GM19372 (cell line): ENCODE results near the gene GFPT1.
A peak's percentile ranks its signal among the peaks of the same experiment; 100 is the strongest.
"Not testable (repeated sequence)": the region's sequence is repeated elsewhere in the genome, so short reads cannot be mapped to it uniquely, and the experiment has no call there.

ENCODE experiments used
- ATAC-seq: cut with Tn5 transposase; IDR thresholded peaks from one replicate; pipeline ENCODE4 v1.9.1; 2021; ENCODE audit warnings: mild to moderate bottlenecking, low read depth, moderate library complexity; ENCODE audit not compliant: unreplicated experiment

Gene GFPT1

DNA sequence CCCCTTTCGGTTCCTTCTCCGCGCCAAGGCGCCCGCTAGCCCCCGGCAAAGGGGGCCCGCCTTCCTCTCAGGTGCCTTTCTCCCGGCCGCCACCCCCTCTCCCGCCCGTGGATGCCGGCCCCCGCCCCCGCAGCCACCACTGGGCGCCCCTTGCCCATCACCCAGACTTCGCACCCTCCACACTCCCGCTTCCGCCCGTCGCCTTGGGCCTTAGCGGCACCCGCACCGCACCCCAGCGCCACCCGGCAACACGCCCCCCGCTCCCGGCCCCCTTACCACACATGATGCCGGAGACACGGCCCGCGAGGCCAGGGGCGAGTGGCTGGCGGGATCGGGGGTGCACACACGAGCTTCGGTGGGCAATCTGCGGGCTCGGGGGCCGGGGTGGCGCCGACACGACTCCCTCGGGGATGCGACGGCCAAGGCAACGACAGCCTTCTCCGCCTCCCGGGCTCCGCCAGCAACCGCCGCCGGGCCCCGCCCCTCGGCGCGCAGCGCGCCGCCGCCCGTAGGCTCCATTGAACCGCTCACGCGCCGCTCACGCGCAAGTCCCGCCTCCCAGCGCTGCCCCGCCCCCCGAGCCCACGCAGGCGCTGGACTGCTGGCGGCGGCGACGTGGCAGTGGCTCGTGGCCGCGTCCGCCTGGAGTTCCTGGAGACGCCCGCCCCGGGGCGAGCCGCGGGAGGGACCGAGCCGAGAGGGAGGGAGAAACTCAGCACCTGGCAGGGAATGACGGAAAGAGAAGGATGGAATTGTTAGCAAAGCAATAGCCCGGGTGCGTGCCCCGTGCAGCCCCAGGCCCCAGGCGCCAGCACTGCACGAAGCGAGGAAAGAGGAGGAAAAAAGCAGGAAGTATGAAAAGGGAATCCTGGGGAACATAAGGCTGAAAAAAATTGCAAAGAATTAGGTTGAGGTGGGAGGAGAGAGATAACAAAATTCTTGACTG, at the start of gene GFPT1:
GFPT1 (minus strand) TSS at position 439 of the 946 bp plus-strand sequence; CDS start at position 283, 156 bp downstream.
- peak; percentile 84 for ATAC-seq

GRCh38 chr2:69436596-69436937, 49.5 kb upstream of the GFPT1 start:
- ATAC-seq = peak; percentile 1

DNA sequence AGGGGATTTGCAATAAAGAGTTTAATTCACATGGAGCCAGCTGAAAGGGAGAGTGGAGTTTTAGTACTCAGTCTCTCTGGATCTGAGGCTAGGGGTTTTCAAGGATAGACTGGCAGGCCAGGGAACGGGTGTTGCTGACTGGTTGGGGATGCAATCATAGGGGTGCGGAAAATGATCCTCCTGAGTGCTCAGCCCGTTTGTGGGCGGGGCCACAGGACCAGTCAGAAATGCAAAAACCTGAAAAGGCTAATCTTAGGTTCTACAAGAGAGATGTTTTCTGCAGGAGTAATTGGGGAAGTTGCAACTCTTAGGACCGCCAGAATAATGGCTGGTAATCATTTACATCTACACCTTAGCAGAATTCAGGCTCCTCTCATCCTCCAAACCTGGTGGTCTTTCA, 47.7 kb upstream of the GFPT1 start:
- no peak for ATAC-seq

GRCh38 chr2:69429491-69430183, 42.6 kb upstream of the GFPT1 start:
- no peak for ATAC-seq

GRCh38 chr2:69428981-69429380, 42.0 kb upstream of the GFPT1 start:
- no peak for ATAC-seq

GRCh38 chr2:69424419-69424818, 37.4 kb upstream of the GFPT1 start:
- no peak for ATAC-seq

GRCh38 chr2:69422198-69422597, 35.2 kb upstream of the GFPT1 start:
- ATAC-seq = no peak

DNA sequence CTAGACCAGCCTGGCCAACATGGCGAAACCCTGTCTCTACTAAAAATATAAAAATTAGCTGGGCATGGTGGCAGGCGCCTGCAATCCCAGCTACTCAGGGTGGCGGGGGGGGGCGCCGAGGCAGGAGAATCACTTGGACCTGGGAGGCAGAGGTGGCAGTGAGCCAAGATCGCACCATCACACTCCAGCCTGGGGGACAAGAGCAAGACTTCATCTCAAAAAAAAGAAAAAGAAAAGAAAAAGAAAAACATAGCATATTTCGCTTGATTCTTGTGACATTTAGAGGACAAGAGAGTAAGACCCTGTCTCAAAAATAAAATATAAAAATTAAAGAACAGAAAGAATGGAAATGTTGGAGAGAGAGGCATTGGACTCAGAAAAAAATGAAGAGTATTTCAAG, 32.1 kb upstream of the GFPT1 start:
- ATAC-seq = not testable (repeated sequence)

- ATAC-seq = no peak
Measured at GRCh38 chr2:69416147-69416546, 29.1 kb upstream of the GFPT1 start.

DNA sequence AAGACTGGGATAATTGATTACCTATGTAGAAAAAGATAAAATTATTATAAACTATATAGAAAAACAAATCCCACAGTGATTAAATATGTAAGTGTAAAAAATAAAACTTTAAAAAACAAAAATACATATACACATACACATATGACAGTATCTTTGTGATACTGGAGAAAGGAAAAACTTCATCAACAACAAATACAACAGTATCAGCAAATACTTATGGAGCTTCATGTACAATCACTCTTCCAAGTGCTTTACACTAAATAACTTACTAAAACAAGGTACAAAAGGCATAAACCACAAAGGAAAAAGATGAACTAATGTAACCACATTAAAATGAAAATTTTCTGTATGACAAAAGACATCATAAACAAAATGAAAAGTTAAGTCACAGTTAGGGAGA, 24.1 kb upstream of the GFPT1 start:
- no peak for ATAC-seq

- no peak for ATAC-seq
Measured at GRCh38 chr2:69405306-69405705, 18.3 kb upstream of the GFPT1 start.

- ATAC-seq = no peak
Measured at GRCh38 chr2:69400121-69400520, 13.1 kb upstream of the GFPT1 start.

DNA sequence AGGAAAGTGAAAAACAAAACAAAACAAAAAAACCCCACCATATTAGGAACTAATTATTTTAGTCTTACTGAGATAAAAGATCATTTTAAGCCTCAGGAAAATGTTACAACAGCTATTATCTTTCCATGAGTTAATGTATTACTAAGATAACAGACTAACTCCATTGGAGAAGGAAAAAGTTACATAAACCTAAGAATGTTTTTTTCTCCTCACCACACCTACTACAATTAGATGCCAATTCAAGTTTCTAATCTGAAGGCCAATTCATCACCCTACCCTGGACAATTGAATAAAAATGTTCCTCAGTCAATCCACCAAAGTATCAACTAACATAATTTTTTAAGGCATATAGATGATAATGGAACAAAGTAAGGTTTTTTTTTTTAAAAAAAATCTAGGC, 10.2 kb upstream of the GFPT1 start:
- no peak for ATAC-seq

- no peak for ATAC-seq
Measured at GRCh38 chr2:69395866-69396265, 8.8 kb upstream of the GFPT1 start.

- no peak for ATAC-seq
Measured at GRCh38 chr2:69393963-69394362, 6.9 kb upstream of the GFPT1 start.

DNA sequence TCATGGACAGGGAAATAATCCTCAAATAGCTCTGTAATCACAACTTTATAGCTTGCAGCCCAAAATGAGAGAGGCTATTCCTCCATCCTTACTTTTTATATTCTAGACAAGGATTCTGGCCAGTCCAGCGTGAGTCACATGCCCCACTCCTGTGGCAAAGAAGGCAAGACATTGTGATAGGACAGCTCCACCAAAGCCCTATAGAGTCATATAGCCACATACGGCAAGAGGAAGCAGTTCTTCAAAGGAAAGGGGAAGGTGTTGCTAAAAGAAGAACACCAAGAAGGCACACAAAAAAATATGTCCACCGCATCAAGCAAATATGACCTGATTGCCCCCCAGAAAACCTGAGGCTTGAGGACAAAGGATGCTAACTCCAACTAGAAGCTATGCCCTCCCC, 3.4 kb upstream of the GFPT1 start:
- ATAC-seq = no peak

GRCh38 chr2:69390001-69390400, 3.0 kb upstream of the GFPT1 start:
- ATAC-seq = no peak

DNA sequence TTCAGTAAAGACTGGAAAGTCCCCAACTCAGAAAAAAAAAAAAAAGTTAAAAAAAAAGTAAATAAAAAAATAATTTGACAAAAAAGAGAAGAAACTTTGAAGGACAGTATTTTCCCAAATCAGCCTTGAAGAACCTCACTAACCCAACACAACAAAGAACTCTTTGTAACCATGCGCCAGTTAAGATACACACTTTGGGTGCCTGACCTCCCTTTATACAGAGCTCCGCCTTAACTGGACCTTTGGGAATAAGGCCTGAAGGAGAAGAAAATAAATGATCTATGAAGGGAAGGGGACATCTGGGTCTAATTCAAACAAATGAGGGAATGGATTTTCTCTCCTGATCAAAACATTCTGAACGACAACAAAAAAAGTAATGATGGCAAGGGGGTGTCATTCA, 2.2 kb upstream of the GFPT1 start:
- ATAC-seq = no peak

DNA sequence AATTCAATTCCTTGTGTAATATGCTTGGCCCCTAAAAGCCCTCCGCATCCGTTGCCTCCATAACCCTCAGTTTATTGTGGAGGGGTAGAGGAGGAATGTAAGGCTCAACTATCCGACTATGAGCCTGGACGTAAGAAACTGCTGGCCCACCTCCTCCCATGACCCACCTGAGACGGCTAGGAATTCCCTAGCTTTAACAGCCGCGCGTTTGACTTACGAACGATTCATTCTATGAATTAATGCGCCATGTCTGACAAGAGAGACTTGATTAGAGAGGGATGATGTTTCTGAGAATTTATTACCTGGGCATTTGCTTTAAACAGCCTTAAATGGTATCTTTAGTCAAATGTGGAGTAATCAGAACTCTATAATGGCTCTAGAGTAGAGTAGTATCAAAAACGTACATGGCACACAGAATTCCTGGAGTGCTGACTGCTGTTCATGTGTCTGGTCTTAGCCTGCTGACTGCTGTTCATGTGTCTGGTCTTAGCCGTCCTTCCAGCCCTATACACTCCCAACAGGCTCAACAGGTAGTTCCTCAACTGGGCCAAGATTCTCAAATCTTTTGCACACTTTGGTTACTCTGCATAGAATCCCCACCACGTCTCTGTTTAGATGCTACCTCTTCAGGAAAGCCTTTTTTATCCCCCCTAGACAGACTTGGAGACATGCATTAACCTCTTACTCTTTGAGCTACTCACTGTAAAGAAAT, 899 bp upstream of the GFPT1 start:
- ATAC-seq = no peak

GRCh38 chr2:69386360-69386759, 667 bp downstream of the GFPT1 start:
- no peak for ATAC-seq

DNA sequence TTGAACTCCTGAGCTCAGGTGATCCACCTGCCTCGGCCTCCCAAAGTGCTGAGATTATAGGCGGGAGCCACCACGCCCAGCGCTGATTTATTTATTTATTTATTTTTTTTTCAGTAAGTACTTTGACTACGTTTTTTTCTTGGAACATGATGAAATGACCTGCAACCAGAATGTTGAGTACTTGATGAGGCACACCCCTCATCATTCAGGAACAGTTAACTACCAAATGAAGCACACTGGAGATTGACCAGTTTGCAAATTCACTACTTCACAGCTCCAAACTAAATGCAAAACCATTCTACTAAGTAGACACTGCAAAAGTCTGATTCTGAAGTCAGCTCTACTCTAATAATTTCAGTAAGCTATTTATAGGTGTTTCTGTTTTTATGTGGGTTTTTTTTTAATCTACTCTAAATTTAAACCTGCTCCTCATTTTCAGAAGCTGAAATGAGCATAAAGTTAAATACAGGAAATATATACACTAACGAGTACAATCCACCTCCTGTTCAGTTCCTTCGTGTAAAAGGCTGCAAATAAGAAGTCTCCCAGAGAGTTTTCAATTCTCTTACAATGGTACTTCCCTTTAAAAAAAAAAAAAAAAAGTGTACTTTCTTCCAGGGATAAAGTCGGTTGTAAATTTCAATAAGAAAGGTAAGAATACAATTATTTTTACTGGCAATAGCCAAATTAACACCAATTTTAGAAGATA, 1.4 kb downstream of the GFPT1 start:
- ATAC-seq = no peak
